Heart right ventricle (tissue), 16 donors: ENCODE data around the gene GSE1. TPM values are rescaled to one million over a fixed set of nuclear protein-coding genes. Genes with fewer than 3 reads are reported as not detected.

Experiments used
- ATAC-seq, 8 donors: fragments of 200-7000 bp; cut with Tn5 transposase; one replicate each; pipeline ENCODE4 v1.9.1; 2020; ENCODE audit warnings: mild to moderate bottlenecking in 8 of 8, moderate library complexity in 8 of 8, moderate number of reproducible peaks in 1 of 8
- DNase-seq, 2 donors: peaks; one replicate each; pipeline ENCODE4 v3.0.0-alpha.2; 2020
- H3K27ac ChIP-seq, 10 donors: fragments of 200-600 bp; sonication (generic) in 2 of 10; one replicate each; pipeline versions ENCODE4 v1.5.0 to v1.8.0; 2020 to 2022; ENCODE audit warnings: mild to moderate bottlenecking in 3 of 10
- H3K27me3 ChIP-seq, 7 donors: fragments of 200-600 bp; one replicate each; pipeline ENCODE4 v1.8.0; 2021 to 2022; ENCODE audit warnings: mild to moderate bottlenecking in 2 of 7
- H3K36me3 ChIP-seq, 9 donors: fragments of 200-600 bp; sonication (generic) in 1 of 9; one replicate each; pipeline versions ENCODE4 v1.5.0 to v1.8.0; 2020 to 2022; ENCODE audit warnings: mild to moderate bottlenecking in 2 of 9
- H3K4me1 ChIP-seq, 9 donors: fragments of 200-600 bp; sonication (generic) in 1 of 9; one replicate each; pipeline versions ENCODE4 v1.5.0 to v1.8.0; 2020 to 2022; ENCODE audit warnings: mild to moderate bottlenecking in 4 of 9
- H3K4me3 ChIP-seq, 10 donors: fragments of 200-600 bp; sonication (generic) in 2 of 10; one replicate each; pipeline versions ENCODE4 v1.5.0 to v1.8.0; 2020 to 2022; ENCODE audit warnings: mild to moderate bottlenecking in 7 of 10, moderate library complexity in 2 of 10
- H3K9me3 ChIP-seq, 11 donors: fragments of 200-600 bp in 10 of 11; sonication (generic) in 2 of 11; one replicate each; pipeline versions ENCODE4 v1.5.0 to v1.8.0; 2013 to 2022; ENCODE audit warnings: mild to moderate bottlenecking in 2 of 11, control low read depth in 1 of 11, moderate library complexity in 1 of 11
- WGBS, 2 donors: extraction: QIAGEN DNeasy Blood & Tissue Kit; methylation state at CpG; one replicate each; pipeline ENCODE4 v1.1.7; 2013; ENCODE audit warnings: inconsistent platforms in 1 of 2; 5-methylcytosine and 5-hydroxymethylcytosine counted together
- intact Hi-C, 10 donors: fragments of 100-400 bp; cut with DNase I; formaldehyde crosslinking; loops; one replicate each; pipeline versions ENCODE4 v1.11.1 to v1.14.2; 2022
- polyA plus RNA-seq, 2 donors: library from polyadenylated mRNA; stranded (reverse); fragments of 200-250 nt; gene quantifications; one replicate each; pipeline ENCODE4 v1.2.3, GENCODE V29; 2013
- total RNA-seq, 10 donors: library from RNA; stranded (reverse); fragmentation: NEBNext Ultra II Directional in 3 of 10; extraction: Animal tissue kit (Norgen Biotek cat#: 25700) in 3 of 10; gene quantifications; one replicate each; pipeline versions ENCODE4 v1.2.1 to v1.2.4, GENCODE V29; 2021 to 2023
- TF ChIP-seq, protein P1 (sequence below), 9 donors: fragments of 200-600 bp; sonication (generic) in 2 of 9; IDR thresholded peaks; one replicate each; pipeline versions ENCODE4 v1.5.0 to v1.8.0; 2021 to 2022; ENCODE audit warnings: antibody characterized with exemption in 9 of 9, mild to moderate bottlenecking in 5 of 9, moderate library complexity in 1 of 9
- donor health status: Arrhythmogenic right ventricular cardiomyopathy.
- donor health status: ischemic (EF 13 %, LVEDD 7.1; RV severe dilation, severe dysfunction).
- donor health status: healthy with polysubstance abuse.
- donor health status: DM: no; HTN: yes; CAD: no.
- donor health status: DM: no; HTN: no; CAD: no.
- donor health status: ischemic (EF 25% LVEDD 6.9; RV normal size, moderate dysfunction).
- donor health status: ischemic (EF 25% LVEDD 5.7; RV mildly dilated, moderate dysfunction).
- donor health status: healthy.
- donor health status: DM: yes; HTN: yes; CAD: no.
- donor health status: Ischemic cardiomyopathy.
- donor health status: ischemic (EF 35%, LVEDD 5.7; RV mildly dilated, moderate dysfunction).
- donor health status: nonischemic (EF 11% LVEDD 7.7; RV severe dilation, severe dysfunction).
- donor health status: DM: yes; HTN: yes; CAD: no.
- donor health status: PGD.
- donor health status: ischemic (EF 29% LVEDD 5.4; RV normal size, mild dysfunction).
- donor health status: nonischemic (EF 23%, LVEDD 6.1; RV moderate dilation, normal function).

The GSE1 gene
- total and polyA plus RNA-seq, 12 donors = 15.6 to 53.2 (median 32.6) TPM

DNA sequence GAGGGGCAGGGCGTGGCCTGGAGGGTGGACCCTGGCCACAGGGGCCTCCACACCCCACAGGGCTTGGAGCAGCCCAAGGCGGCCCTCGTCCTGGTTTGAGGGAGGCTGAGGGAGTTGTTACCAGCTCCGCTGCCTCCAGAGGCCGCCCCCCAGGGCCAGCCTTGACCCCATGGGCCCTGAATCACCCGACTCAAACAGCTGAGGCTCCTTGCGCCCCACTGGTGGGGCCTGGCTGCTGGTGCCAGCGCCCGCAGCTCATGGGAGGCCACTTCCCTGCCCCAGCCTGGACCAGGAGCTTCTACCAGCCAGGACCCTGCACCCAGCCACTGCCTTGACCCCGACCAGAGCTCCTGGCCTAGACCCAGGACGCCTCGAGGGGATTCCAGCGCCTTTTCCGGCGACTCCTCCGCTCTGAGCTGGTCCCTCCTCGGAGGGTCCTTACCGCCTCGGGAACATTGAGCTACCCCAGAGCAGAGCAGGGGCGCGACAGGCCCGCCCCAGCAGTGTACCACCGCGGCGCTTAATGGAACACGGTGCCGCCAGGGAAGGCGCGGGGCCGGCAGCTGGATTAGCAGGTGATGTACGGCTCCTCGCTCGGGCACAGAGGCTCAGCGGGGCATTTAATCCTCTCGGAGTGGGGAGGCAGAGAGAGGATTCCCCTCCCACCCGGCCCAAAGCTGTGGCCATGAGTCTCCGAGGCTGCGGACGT is 37.2 kb downstream of the GSE1 start:
- H3K27ac ChIP-seq = no peak overlapping the region
- intact Hi-C loops = no loop called here
- ATAC-seq (peak in 1 of 8 donors; percentile 2), DNase-seq (no peak)
- 89 to 92% methylated on average over 38 to 39 of the region's 39 CpGs for WGBS, 2 donors
- no peaks in the 10 kb centered on the region for H3K27me3 ChIP-seq
- TF ChIP-seq, protein P1, sequence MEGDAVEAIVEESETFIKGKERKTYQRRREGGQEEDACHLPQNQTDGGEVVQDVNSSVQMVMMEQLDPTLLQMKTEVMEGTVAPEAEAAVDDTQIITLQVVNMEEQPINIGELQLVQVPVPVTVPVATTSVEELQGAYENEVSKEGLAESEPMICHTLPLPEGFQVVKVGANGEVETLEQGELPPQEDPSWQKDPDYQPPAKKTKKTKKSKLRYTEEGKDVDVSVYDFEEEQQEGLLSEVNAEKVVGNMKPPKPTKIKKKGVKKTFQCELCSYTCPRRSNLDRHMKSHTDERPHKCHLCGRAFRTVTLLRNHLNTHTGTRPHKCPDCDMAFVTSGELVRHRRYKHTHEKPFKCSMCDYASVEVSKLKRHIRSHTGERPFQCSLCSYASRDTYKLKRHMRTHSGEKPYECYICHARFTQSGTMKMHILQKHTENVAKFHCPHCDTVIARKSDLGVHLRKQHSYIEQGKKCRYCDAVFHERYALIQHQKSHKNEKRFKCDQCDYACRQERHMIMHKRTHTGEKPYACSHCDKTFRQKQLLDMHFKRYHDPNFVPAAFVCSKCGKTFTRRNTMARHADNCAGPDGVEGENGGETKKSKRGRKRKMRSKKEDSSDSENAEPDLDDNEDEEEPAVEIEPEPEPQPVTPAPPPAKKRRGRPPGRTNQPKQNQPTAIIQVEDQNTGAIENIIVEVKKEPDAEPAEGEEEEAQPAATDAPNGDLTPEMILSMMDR (IDR thresholded peaks at IDR 0.05) = no peak
- H3K9me3 ChIP-seq = no peaks in the 10 kb centered on the region
- H3K4me3 ChIP-seq = no peak overlapping the region
- H3K4me1 ChIP-seq = peaks cover 6 to 37% (median 22%) of the 10 kb centered on the region in 9 donors
- H3K36me3 ChIP-seq = peaks cover 0 to 49% (median 0%) of the 10 kb centered on the region in 9 donors

DNA sequence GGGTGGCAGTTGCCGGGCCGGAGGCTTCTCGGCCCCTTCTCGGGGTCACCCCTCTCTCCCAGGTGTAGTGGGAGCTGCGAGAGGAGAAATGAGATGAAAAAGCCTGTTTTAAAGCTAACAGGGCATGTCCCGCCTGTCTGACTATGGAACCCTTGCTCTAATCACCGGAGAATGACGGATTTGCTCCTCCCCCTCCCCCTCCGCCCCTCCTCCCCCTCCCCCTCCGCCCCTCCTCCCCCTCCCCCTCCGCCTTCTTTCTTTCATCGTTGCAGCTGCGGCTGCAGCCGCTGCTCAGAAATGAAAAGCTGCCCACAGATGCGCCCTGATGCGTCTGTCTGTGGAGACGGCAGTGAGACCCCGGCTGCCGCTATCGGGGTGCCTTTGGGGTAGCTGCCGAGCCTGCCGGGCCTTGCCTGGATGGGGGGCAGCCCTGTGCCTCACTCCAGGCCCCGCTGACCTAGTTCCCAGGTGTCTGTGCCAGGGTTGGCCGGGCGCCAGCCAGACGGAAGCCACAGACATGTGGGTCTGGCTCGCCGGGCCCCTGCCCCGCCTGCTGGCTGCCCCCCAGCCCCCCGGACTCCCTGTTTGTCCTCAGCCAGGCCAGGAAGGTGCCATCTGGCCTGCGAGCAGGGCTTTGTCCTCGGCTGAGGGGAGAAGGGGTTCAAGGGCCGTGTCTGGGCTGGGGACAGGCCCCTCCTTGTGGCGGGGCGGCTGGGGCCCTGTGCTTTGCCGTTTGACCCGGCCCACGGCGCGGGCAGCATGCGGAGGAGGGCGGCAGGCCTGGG is 37.9 kb downstream of the GSE1 start:
- H3K4me1 ChIP-seq = peaks cover 6 to 37% (median 22%) of the 10 kb centered on the region in 9 donors
- H3K27ac ChIP-seq = peak overlapping the region in 2 of 10 donors; percentile 9 to 44
- TF ChIP-seq, protein P1 (IDR thresholded peaks at IDR 0.05) = no peak
- no peaks in the 10 kb centered on the region for H3K27me3 ChIP-seq
- no peaks in the 10 kb centered on the region for H3K9me3 ChIP-seq
- H3K36me3 ChIP-seq = peaks cover 0 to 57% (median 4%) of the 10 kb centered on the region in 9 donors
- intact Hi-C loops = no loop called here
- ATAC-seq (peak in 6 of 8 donors; percentile 7 to 34 (median 13)), DNase-seq (peak; percentile 42 to 62)
- WGBS, 2 donors = 52 to 58% methylated on average over 26 to 37 of the region's 42 CpGs
- H3K4me3 ChIP-seq = no peak overlapping the region

DNA sequence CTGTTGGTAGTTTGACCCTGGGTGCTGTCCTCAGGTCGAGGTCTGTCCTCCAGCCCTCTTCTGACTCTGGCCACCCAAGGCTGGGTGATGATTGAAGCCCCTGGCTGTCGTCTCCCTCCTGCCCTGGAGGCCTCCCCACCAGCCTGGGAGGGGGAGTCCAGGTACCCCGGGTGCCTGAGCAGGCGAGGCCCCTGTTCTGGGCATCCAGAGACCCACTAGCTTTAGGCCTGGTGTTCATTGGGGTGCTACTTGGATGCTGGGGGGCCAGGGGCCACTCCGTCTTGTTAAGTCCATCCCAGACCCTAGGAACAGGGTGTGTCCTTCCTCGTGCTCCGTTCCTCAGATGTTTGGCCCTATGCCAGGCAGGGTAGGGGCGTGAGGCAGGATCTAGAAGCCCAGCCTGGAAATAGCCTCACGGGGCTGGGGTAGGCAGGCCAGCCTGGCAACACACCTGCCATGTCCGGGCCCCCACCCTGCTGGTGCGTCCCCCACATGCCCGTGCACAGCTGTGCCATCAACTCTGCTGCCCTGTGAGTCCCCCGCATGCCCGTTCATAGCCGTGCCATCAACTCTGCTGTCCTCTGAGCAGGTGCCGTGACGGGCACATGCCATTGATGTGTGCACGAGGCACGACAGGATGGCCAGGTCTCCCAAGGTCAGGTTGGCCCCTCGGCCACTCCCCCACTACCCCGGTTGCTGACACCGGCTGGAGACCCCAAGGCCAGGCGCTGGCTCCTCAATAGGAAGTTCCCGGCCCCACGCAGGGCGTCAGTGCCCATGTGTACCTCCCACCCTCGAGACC is 38.7 kb downstream of the GSE1 start:
- intact Hi-C loops = no loop called here
- 65 to 66% methylated on average over 27 of the region's 27 CpGs for WGBS, 2 donors
- TF ChIP-seq, protein P1 (IDR thresholded peaks at IDR 0.05) = no peak
- Histone ChIP-seq H3K27ac (peak overlapping the region in 2 of 10 donors; percentile 9 to 44), H3K36me3 (peaks cover 0 to 65% (median 12%) of the 10 kb centered on the region in 9 donors), H3K4me3 (no peak overlapping the region), H3K4me1 (peaks cover 6 to 37% (median 22%) of the 10 kb centered on the region in 9 donors), H3K9me3 (no peaks in the 10 kb centered on the region), H3K27me3 (no peaks in the 10 kb centered on the region)
- DNase-seq = peak in 1 of 2 donors; percentile 15
- ATAC-seq = peak in 5 of 8 donors; percentile 3 to 14 (median 6)
